Measurements from ENCODE around the gene RIMBP2. TPM values are rescaled to one million over a fixed set of nuclear protein-coding genes. Genes with fewer than 3 reads are reported as not detected.

The RIMBP2 gene
- total RNA-seq, 6 experiments from 2014 or later = not detected

- Mint-ChIP-seq H3K27ac (no peak overlapping the region), H3K36me3 (ENCODE audit: low read depth) (no peaks in the 10 kb centered on the region; the same call in 1 of the 2 replicates), H3K4me3 (no peak overlapping the region), H3K9me3 (peaks cover 60% of the 10 kb centered on the region), H3K4me1 (ENCODE audit: low read depth) (no peaks in the 10 kb centered on the region), H3K27me3 (ENCODE audit: insufficient read depth) (no peaks in the 10 kb centered on the region; the same call in none of the 2 replicates)
- DNase-seq = no peak
- TF ChIP-seq CTCF (IDR thresholded peaks at IDR 0.05) = no peak
Measured at GRCh38 chr12:130436741-130437501, 279.2 kb downstream of the RIMBP2 start.

GRCh38 chr12:130435826-130436225 lies 280.3 kb downstream of the RIMBP2 start:
- DNase-seq = no peak
- peaks cover 60% of the 10 kb centered on the region for H3K9me3 Mint-ChIP-seq
- no peak overlapping the region for H3K4me3 Mint-ChIP-seq
- no peak overlapping the region for H3K27ac Mint-ChIP-seq
- TF ChIP-seq CTCF (IDR thresholded peaks at IDR 0.05) = no peak
- H3K27me3 Mint-ChIP-seq (ENCODE audit: insufficient read depth) = no peaks in the 10 kb centered on the region; the same call in none of the 2 replicates
- no peaks in the 10 kb centered on the region for H3K4me1 Mint-ChIP-seq (ENCODE audit: low read depth)
- no peaks in the 10 kb centered on the region; the same call in 1 of the 2 replicates for H3K36me3 Mint-ChIP-seq (ENCODE audit: low read depth)

- H3K9me3 Mint-ChIP-seq = peaks cover 57% of the 10 kb centered on the region
- no peak for TF ChIP-seq CTCF (IDR thresholded peaks at IDR 0.05)
- no peaks in the 10 kb centered on the region; the same call in 1 of the 2 replicates for H3K36me3 Mint-ChIP-seq (ENCODE audit: low read depth)
- H3K4me1 Mint-ChIP-seq (ENCODE audit: low read depth) = no peaks in the 10 kb centered on the region
- no peak for DNase-seq
- H3K27ac Mint-ChIP-seq = no peak overlapping the region
- no peaks in the 10 kb centered on the region; the same call in none of the 2 replicates for H3K27me3 Mint-ChIP-seq (ENCODE audit: insufficient read depth)
- no peak overlapping the region for H3K4me3 Mint-ChIP-seq
Measured at GRCh38 chr12:130435331-130435730, 280.8 kb downstream of the RIMBP2 start.

GRCh38 chr12:130434560-130434959 lies 281.5 kb downstream of the RIMBP2 start:
- Mint-ChIP-seq H3K9me3 (peaks cover 62% of the 10 kb centered on the region), H3K4me3 (no peak overlapping the region), H3K27me3 (ENCODE audit: insufficient read depth) (no peaks in the 10 kb centered on the region; the same call in none of the 2 replicates), H3K27ac (no peak overlapping the region), H3K4me1 (ENCODE audit: low read depth) (no peaks in the 10 kb centered on the region), H3K36me3 (ENCODE audit: low read depth) (no peaks in the 10 kb centered on the region; the same call in 1 of the 2 replicates)
- no peak for DNase-seq
- no peak for TF ChIP-seq CTCF (IDR thresholded peaks at IDR 0.05)

GRCh38 chr12:130433834-130434233 lies 282.3 kb downstream of the RIMBP2 start:
- Mint-ChIP-seq H3K36me3 (ENCODE audit: low read depth) (no peaks in the 10 kb centered on the region; the same call in 1 of the 2 replicates), H3K4me3 (no peak overlapping the region), H3K27me3 (ENCODE audit: insufficient read depth) (no peaks in the 10 kb centered on the region; the same call in none of the 2 replicates), H3K27ac (no peak overlapping the region), H3K4me1 (ENCODE audit: low read depth) (no peaks in the 10 kb centered on the region), H3K9me3 (peaks cover 62% of the 10 kb centered on the region)
- DNase-seq = no peak
- TF ChIP-seq CTCF (IDR thresholded peaks at IDR 0.05) = no peak

All from HFFc6 (cell line).